H1 (cell line): Measurements from ENCODE around the gene HK1. TPM values are rescaled to one million over a fixed set of nuclear protein-coding genes. Genes with fewer than 3 reads are reported as not detected.

Experiments used
- CTCF ChIA-PET: fragments of 300-600 bp; sonication (Branson Sonifier 250); formaldehyde crosslinking; loops from one replicate; lab custom pipeline; 2021; ENCODE audit not compliant: partially characterized antibody; lab: Charles Lee
- POLR2A ChIA-PET: fragments of 300-600 bp; sonication (Branson Sonifier 250); formaldehyde crosslinking; loops from one replicate; lab custom pipeline; 2021; ENCODE audit warnings: inconsistent platforms; ENCODE audit not compliant: partially characterized antibody; lab: Charles Lee
- DNase-seq, 2 experiments: peaks; one replicate each; pipeline versions ENCODE4 v3.0.0 to v3.0.0-alpha.2; 2010 to 2022; ENCODE audit warnings: low spot score in 2 of 2, low read depth in 1 of 2, mixed read lengths in 1 of 2
- FAIRE-seq: peaks from 2 replicates; lab custom pipeline; 2011; peaks lifted over from hg19 to GRCh38; lab: Jason Lieb, UNC
- H2AFZ ChIP-seq: 2 replicates; pipeline ENCODE4 v1.8.1; 2012; ENCODE audit warnings: low read length, inconsistent platforms
- H2AK5ac ChIP-seq: 2 replicates; pipeline ENCODE4 v1.6.1; 2013; ENCODE audit warnings: low read depth, low read length
- H2BK120ac ChIP-seq: replicated peaks from 2 replicates; pipeline ENCODE3; 2013; ENCODE audit warnings: low read depth, low read length, inconsistent platforms
- H2BK12ac ChIP-seq: 2 replicates; pipeline ENCODE4 v1.6.1; 2013; ENCODE audit warnings: low read depth, low read length
- H2BK15ac ChIP-seq: 2 replicates; pipeline ENCODE4 v1.6.1; 2013; ENCODE audit warnings: low read length
- H2BK20ac ChIP-seq: 2 replicates; pipeline ENCODE4 v1.6.1; 2013; ENCODE audit warnings: low read length
- H2BK5ac ChIP-seq: 2 replicates; pipeline ENCODE4 v1.6.1; 2013; ENCODE audit warnings: low read depth, low read length
- H3K14ac ChIP-seq: 2 replicates; pipeline ENCODE4 v1.6.1; 2013; ENCODE audit warnings: inconsistent platforms; ENCODE audit not compliant: insufficient read length
- H3K18ac ChIP-seq: 2 replicates; pipeline ENCODE4 v1.6.1; 2013; ENCODE audit warnings: low read length; ENCODE audit errors: extremely low read depth
- H3K23ac ChIP-seq: 2 replicates; pipeline ENCODE4 v1.6.1; 2013; ENCODE audit warnings: inconsistent platforms; ENCODE audit not compliant: insufficient read length
- H3K23me2 ChIP-seq: 2 replicates; pipeline ENCODE4 v1.6.1; 2013; ENCODE audit warnings: low read depth, low read length
- H3K27ac ChIP-seq: 2 replicates; pipeline ENCODE4 v1.6.1; 2011; ENCODE audit warnings: low read depth, low read length, inconsistent platforms
- H3K27me3 ChIP-seq, 4 experiments: replicated peaks in 1 of 4; 1 replicate in 1 of 4; 2 replicates in 3 of 4; pipeline versions ENCODE4 v1.6.1 to v1.8.1; 2011 to 2013; ENCODE audit warnings: low read length in 3 of 4, mild to moderate bottlenecking in 3 of 4, inconsistent platforms in 2 of 4, mixed read lengths in 2 of 4, moderate library complexity in 1 of 4; ENCODE audit not compliant: control insufficient read depth in 3 of 4, insufficient read depth in 3 of 4; ENCODE audit errors: extremely low read depth in 1 of 4
- H3K36me3 ChIP-seq, 4 experiments: 2 replicates each; pipeline versions ENCODE4 v1.6.1 to v1.8.1; 2011 to 2013; ENCODE audit warnings: mild to moderate bottlenecking in 4 of 4, low read length in 3 of 4, moderate library complexity in 2 of 4, control low read depth in 1 of 4, inconsistent platforms in 1 of 4; ENCODE audit not compliant: insufficient read depth in 4 of 4, control insufficient read depth in 2 of 4
- H3K4ac ChIP-seq: replicated peaks from 2 replicates; pipeline ENCODE3; 2013; ENCODE audit warnings: low read length, low read depth, mixed read lengths, inconsistent platforms; ENCODE audit not compliant: insufficient read length
- H3K4me1 ChIP-seq, 4 experiments: replicated peaks in 1 of 4; 1 replicate in 1 of 4; 2 replicates in 3 of 4; pipeline versions ENCODE4 v1.6.1 to v1.8.1; 2011 to 2013; ENCODE audit warnings: low read length in 3 of 4, inconsistent platforms in 2 of 4, mixed read lengths in 1 of 4; ENCODE audit not compliant: insufficient read depth in 4 of 4, control insufficient read depth in 3 of 4
- H3K4me2 ChIP-seq, 2 experiments: 2 replicates each; pipeline versions ENCODE4 v1.6.1 to v1.8.1; 2011 to 2013; ENCODE audit warnings: low read depth in 2 of 2, low read length in 2 of 2, control low read depth in 1 of 2, inconsistent platforms in 1 of 2, mild to moderate bottlenecking in 1 of 2; ENCODE audit not compliant: insufficient read depth in 1 of 2
- H3K4me3 ChIP-seq, 4 experiments: fragments of 200-600, 300-600 bp in 1 of 4; sonication (generic), shearing (Covaris generic), sonication (Bioruptor Twin) in 1 of 4; 2 replicates each; pipeline versions ENCODE4 v1.5.1 to v1.8.1; 2011 to 2016; ENCODE audit warnings: low read length in 4 of 4, low read depth in 3 of 4, control low read depth in 2 of 4, inconsistent platforms in 2 of 4, mild to moderate bottlenecking in 2 of 4, mixed read lengths in 1 of 4, moderate library complexity in 1 of 4; ENCODE audit not compliant: insufficient read depth in 2 of 4; ENCODE audit errors: extremely low read depth in 1 of 4
- H3K56ac ChIP-seq: replicated peaks from 2 replicates; pipeline ENCODE3; 2013; ENCODE audit warnings: low read depth, mild to moderate bottlenecking, mixed read lengths, low read length, inconsistent platforms; ENCODE audit not compliant: insufficient read length
- H3K79me1 ChIP-seq: 2 replicates; pipeline ENCODE4 v1.6.1; 2013; ENCODE audit warnings: low read depth, low read length, control low read depth
- H3K79me2 ChIP-seq, 2 experiments: 2 replicates each; pipeline versions ENCODE4 v1.6.1 to v1.8.1; 2012 to 2013; ENCODE audit warnings: low read length in 2 of 2, mild to moderate bottlenecking in 2 of 2, inconsistent platforms in 1 of 2; ENCODE audit not compliant: insufficient read depth in 2 of 2, control insufficient read depth in 1 of 2
- H3K9ac ChIP-seq, 4 experiments: replicated peaks in 1 of 4; 1 replicate in 1 of 4; 2 replicates in 3 of 4; pipeline versions ENCODE4 v1.6.1 to v1.8.1; 2011 to 2013; ENCODE audit warnings: low read depth in 3 of 4, low read length in 3 of 4, control low read depth in 2 of 4, mild to moderate bottlenecking in 2 of 4, moderate library complexity in 2 of 4, inconsistent platforms in 1 of 4; ENCODE audit errors: extremely low read depth in 1 of 4
- H3K9me3 ChIP-seq, 2 experiments: 2 replicates each; pipeline versions ENCODE4 v1.6.1 to v1.8.1; 2012 to 2013; ENCODE audit warnings: mild to moderate bottlenecking in 2 of 2, moderate library complexity in 2 of 2, control low read depth in 1 of 2, inconsistent platforms in 1 of 2, low read depth in 1 of 2, low read length in 1 of 2, mixed read lengths in 1 of 2; ENCODE audit not compliant: insufficient read depth in 2 of 2
- H4K20me1 ChIP-seq, 2 experiments: replicated peaks in 1 of 2; 2 replicates each; pipeline versions ENCODE3 to v1.8.1; 2011 to 2013; ENCODE audit warnings: inconsistent platforms in 2 of 2, low read length in 2 of 2, mild to moderate bottlenecking in 1 of 2; ENCODE audit not compliant: insufficient read depth in 2 of 2, control insufficient read depth in 1 of 2
- H4K5ac ChIP-seq: 2 replicates; pipeline ENCODE4 v1.6.1; 2013; ENCODE audit warnings: low read length, low read depth, mixed read lengths, inconsistent platforms; ENCODE audit not compliant: insufficient read length
- H4K8ac ChIP-seq: 2 replicates; pipeline ENCODE4 v1.8.0; 2013; ENCODE audit warnings: mild to moderate bottlenecking, moderate library complexity, low read length, inconsistent platforms; ENCODE audit not compliant: insufficient read depth; ENCODE audit errors: extremely low read depth
- H4K91ac ChIP-seq: replicated peaks from 2 replicates; pipeline ENCODE3; 2013; ENCODE audit warnings: low read length, mixed read lengths, inconsistent platforms; ENCODE audit not compliant: insufficient read length
- MAFK ChIP-seq: IDR thresholded peaks from 2 replicates; pipeline ENCODE4 v1.6.1; 2012; ENCODE audit warnings: low read depth, mild to moderate bottlenecking, improper control_type of control experiment, low read length
- SP1 ChIP-seq: IDR thresholded peaks from 2 replicates; pipeline ENCODE4 v1.6.1; 2011; ENCODE audit warnings: low read depth, low read length
- USF2 ChIP-seq: IDR thresholded peaks from 2 replicates; pipeline ENCODE4 v1.6.1; 2011; ENCODE audit warnings: low read length, improper control_type of control experiment
- WGBS, 2 experiments: shearing (Covaris generic) in 1 of 2; methylation state at CpG; one replicate each; pipeline versions ENCODE4 v1.1.6 to v1.1.7; 2013 to 2015; ENCODE audit warnings: low lambda C conversion rate in 2 of 2, mixed read lengths in 2 of 2, inconsistent platforms in 1 of 2, low coverage in 1 of 2, missing lambda C conversion rate in 1 of 2; ENCODE audit not compliant: insufficient replicate concordance in 2 of 2, insufficient coverage in 1 of 2, insufficient read length in 1 of 2; ENCODE audit errors: extremely low coverage in 1 of 2, missing lambda C conversion rate in 1 of 2; 5-methylcytosine and 5-hydroxymethylcytosine counted together
- polyA plus RNA-seq, 7 experiments: library from polyadenylated mRNA; depleted of rRNA in 3 of 7; stranded (reverse) in 5 of 7; unstranded in 2 of 7; fragments of >200 nt in 5 of 7; fragments of 200-250 nt in 2 of 7; gene quantifications; 1 replicate in 5 of 7; 2 replicates in 1 of 7; 4 replicates in 1 of 7; pipeline versions ENCODE4 v1.2.1 to v1.2.3, GENCODE V29; 2011 to 2013; ENCODE audit warnings: missing spikeins in 2 of 7, mixed read lengths in 2 of 7
- total RNA-seq: library from RNA; stranded (reverse); fragmentation: NEBNext Ultra II Directional; extraction: Animal tissue kit (Norgen Biotek cat#: 25700); gene quantifications from 2 replicates; pipeline ENCODE4 v1.2.1, GENCODE V29; 2021

The HK1 gene
- total and polyA plus RNA-seq, 2 of the 8 experiments (the other 6 are each of a cell fraction or from before 2014, with no cell fraction given) = 55.8 to 247 TPM

- Histone ChIP-seq H4K5ac (no peak overlapping the region), H3K4me1 (no peaks in the 10 kb centered on the region), H3K23me2 (no peaks in the 10 kb centered on the region; the same call in 1 of the 2 replicates), H3K4me3 (no peak overlapping the region), H3K79me2 (no peaks in the 10 kb centered on the region), H3K27ac (no peak overlapping the region), H3K56ac (no peak overlapping the region), H2BK15ac (no peak overlapping the region), H3K79me1 (no peaks in the 10 kb centered on the region), H3K9ac (no peak overlapping the region), H3K18ac (no peak overlapping the region), H3K4me2 (no peak overlapping the region), H3K4ac (no peak overlapping the region), H2BK20ac (no peak overlapping the region), H3K36me3 (no peaks in the 10 kb centered on the region), H2AFZ (no peak overlapping the region), H2AK5ac (no peak overlapping the region), H4K20me1 (no peaks in the 10 kb centered on the region), H2BK120ac (no peak overlapping the region), H3K27me3 (no peaks in the 10 kb centered on the region), H4K8ac (no peak overlapping the region), H2BK5ac (no peak overlapping the region), H4K91ac (no peak overlapping the region), H3K9me3 (no peaks in the 10 kb centered on the region), H3K23ac (no peak overlapping the region), H2BK12ac (no peak overlapping the region), H3K14ac (no peak overlapping the region)
- no peak for FAIRE-seq
- ChIA-PET CTCF (interaction anchor here (1.4 to 2.7 kb wide), 4 partner anchors 8 to 201 kb away, joined by 4 to 21 read pairs (median 8); partner anchors contain the start of gene TSPAN15), POLR2A (interaction anchor here (1.1 kb wide), 1 partner anchor 12 kb away, joined by 3 read pairs; no protein-coding TSS in a partner anchor)
- DNase-seq = no peak
- 95% methylated on average over 14 of the region's 14 CpGs; no CpG with 5 or more reads in 1 of the 2 experiments for WGBS, 2 experiments
- TF ChIP-seq MAFK = no peak
- no peak for TF ChIP-seq USF2
- TF ChIP-seq SP1 = no peak
Measured at GRCh38 chr10:69435966-69436520, 157.7 kb downstream of the HK1 start.
